ENCODE results near the gene ASPSCR1.

Gene ASPSCR1

GRCh38 chr17:81977211-81977808 is at the start of gene ASPSCR1:
TSS of gene ASPSCR1 (plus strand) at chr17:81977629. CDS start at chr17:81977647, 18 bp downstream.
- FAIRE-seq: no peak

- FAIRE-seq: peak; percentile 23
Observed at GRCh38 chr17:81927653-81928543, 49.5 kb upstream of the ASPSCR1 start, which contains the start of gene MAFG. TSS of gene MAFG (minus strand) at chr17:81927735. CDS start at chr17:81923185, 4,550 bp downstream.

GRCh38 chr17:81928544-81929252 is 48.7 kb upstream of the ASPSCR1 start:
- FAIRE-seq: no peak

GRCh38 chr17:81929253-81930141 is 47.9 kb upstream of the ASPSCR1 start:
- no peak for FAIRE-seq

- FAIRE-seq: no peak
Observed at GRCh38 chr17:81930142-81931125, 47.0 kb upstream of the ASPSCR1 start.

- FAIRE-seq: no peak
Observed at GRCh38 chr17:81931189-81931556, 46.3 kb upstream of the ASPSCR1 start.

- FAIRE-seq: no peak
Observed at GRCh38 chr17:81931557-81932332, 45.7 kb upstream of the ASPSCR1 start.

- no peak for FAIRE-seq
Observed at GRCh38 chr17:81932333-81932983, 45.0 kb upstream of the ASPSCR1 start.

- no peak for FAIRE-seq
Observed at GRCh38 chr17:81933178-81933699, 44.2 kb upstream of the ASPSCR1 start.

GRCh38 chr17:81934098-81934757 is 43.2 kb upstream of the ASPSCR1 start:
- no peak for FAIRE-seq

GRCh38 chr17:81934850-81935708 is 42.4 kb upstream of the ASPSCR1 start:
- FAIRE-seq: no peak

GRCh38 chr17:81935709-81936084 is 41.7 kb upstream of the ASPSCR1 start:
- no peak for FAIRE-seq

GRCh38 chr17:81939218-81939617 is 38.2 kb upstream of the ASPSCR1 start:
- no peak for FAIRE-seq

GRCh38 chr17:81939881-81940385 is 37.5 kb upstream of the ASPSCR1 start:
- no peak for FAIRE-seq

GRCh38 chr17:81940538-81941483 is 36.6 kb upstream of the ASPSCR1 start:
- no peak for FAIRE-seq

GRCh38 chr17:81941484-81942166 is 35.8 kb upstream of the ASPSCR1 start:
- no peak for FAIRE-seq
